PC-9 (cell line): ENCODE measurements around the gene RNASE9. TPM values are rescaled to one million over a fixed set of nuclear protein-coding genes. Genes with fewer than 3 reads are reported as not detected.
"Not testable (repeated sequence)": the region's sequence is repeated elsewhere in the genome, so short reads cannot be mapped to it uniquely, and the experiment has no call there.

ENCODE experiments used
- BruUV-seq: library from RNA; stranded (reverse); fragments of 400-500 nt; replicated peaks from 2 replicates; lab custom pipeline; 2021; lab: Mats Ljungman, UMichigan
- CTCF ChIA-PET: fragments of 300-600 bp; sonication (Branson Sonifier 250); formaldehyde crosslinking; loops from one replicate; lab custom pipeline; 2022; ENCODE audit warnings: antibody characterized with exemption; lab: Charles Lee
- POLR2A ChIA-PET: fragments of 300-600 bp; sonication (Branson Sonifier 250); formaldehyde crosslinking; loops from one replicate; lab custom pipeline; 2022; ENCODE audit warnings: antibody characterized with exemption; ENCODE audit not compliant: unreplicated experiment; lab: Charles Lee
- DNase-seq, 2 experiments: peaks; one replicate each; pipeline versions ENCODE4 v3.0.0 to v3.0.0-alpha.2; 2015 to 2022; ENCODE audit warnings: mixed read lengths in 1 of 2
- H2AFZ ChIP-seq: fragments of 200-600 bp; sonication (generic); 2 replicates; pipeline ENCODE4 v1.8.1; 2017; ENCODE audit warnings: antibody characterized with exemption
- H3F3A ChIP-seq: fragments of 200-600 bp; sonication (generic); 2 replicates; pipeline ENCODE4 v1.8.1; 2017; ENCODE audit warnings: antibody characterized with exemption, mild to moderate bottlenecking, low read depth; ENCODE audit not compliant: insufficient read depth
- H3K27ac ChIP-seq: fragments of 200-600 bp; sonication (generic); 2 replicates; pipeline ENCODE4 v1.6.1; 2016; ENCODE audit warnings: mixed run types
- H3K27me3 ChIP-seq: fragments of 200-600 bp; sonication (generic); 2 replicates; pipeline ENCODE4 v1.6.1; 2016; ENCODE audit warnings: low read depth, mixed run types; ENCODE audit not compliant: insufficient read depth
- H3K36me3 ChIP-seq: fragments of 200-600 bp; sonication (generic); 2 replicates; pipeline ENCODE4 v1.6.1; 2016; ENCODE audit warnings: low read depth, mixed run types
- H3K4me1 ChIP-seq: fragments of 200-600 bp; sonication (generic); replicated peaks from 2 replicates; pipeline ENCODE4 v1.6.1; 2016; ENCODE audit warnings: mixed run types; ENCODE audit not compliant: insufficient read depth
- H3K4me2 ChIP-seq: fragments of 200-600 bp; sonication (generic); 2 replicates; pipeline ENCODE4 v1.6.1; 2017; ENCODE audit warnings: mixed run types
- H3K4me3 ChIP-seq: fragments of 200-600 bp; sonication (generic); 2 replicates; pipeline ENCODE4 v1.6.1; 2016; ENCODE audit warnings: mixed run types
- H3K79me2 ChIP-seq: fragments of 200-600 bp; sonication (generic); 2 replicates; pipeline ENCODE4 v1.6.1; 2017; ENCODE audit warnings: low read depth, mixed run types
- H3K9me2 ChIP-seq: fragments of 200-600 bp; sonication (generic); 2 replicates; pipeline ENCODE4 v1.8.1; 2017; ENCODE audit warnings: mild to moderate bottlenecking; ENCODE audit not compliant: insufficient read depth
- H3K9me3 ChIP-seq: fragments of 200-600 bp; sonication (generic); 2 replicates; pipeline ENCODE4 v1.8.1; 2016; ENCODE audit warnings: low read depth; ENCODE audit not compliant: insufficient read depth
- H4K20me1 ChIP-seq: fragments of 200-600 bp; sonication (generic); 2 replicates; pipeline ENCODE4 v1.8.1; 2017; ENCODE audit not compliant: insufficient read depth
- CTCF ChIP-seq: fragments of 200-600 bp; sonication (generic); conservative IDR thresholded peaks from 2 replicates; pipeline ENCODE4 v1.6.1; 2017; ENCODE audit warnings: mixed run types, antibody characterized with exemption, mild to moderate bottlenecking, moderate library complexity
- EZH2 ChIP-seq: fragments of 200-600 bp; sonication (generic); IDR thresholded peaks from 2 replicates; pipeline ENCODE4 v1.8.0; 2017; ENCODE audit warnings: antibody characterized with exemption, low read depth
- intact Hi-C: fragments of 100-400 bp; cut with micrococcal nuclease; formaldehyde crosslinking; loops from one replicate; pipeline ENCODE4 v1.10.0; 2022; ENCODE audit not compliant: unreplicated experiment
- total RNA-seq: library from RNA; stranded (reverse); gene quantifications from 2 replicates; pipeline ENCODE4 v1.2.3, GENCODE V29; 2021

Gene RNASE9
- total RNA-seq, 1 experiment from 2014 or later: not detected

- BruUV-seq: no TSS peak
Measured at GRCh38 chr14:20515846-20516245, 45.0 kb downstream of the RNASE9 start.

GRCh38 chr14:20512177-20512905 is 48.5 kb downstream of the RNASE9 start:
- H3K36me3 ChIP-seq: no peaks in the 10 kb centered on the region
- H3F3A ChIP-seq: no peaks in the 10 kb centered on the region
- H3K79me2 ChIP-seq: no peaks in the 10 kb centered on the region
- DNase-seq: no peak
- intact Hi-C loops: no loop called here
- no peaks in the 10 kb centered on the region for H3K9me3 ChIP-seq
- H3K9me2 ChIP-seq: no peaks in the 10 kb centered on the region
- H3K4me3 ChIP-seq: no peak overlapping the region
- CTCF ChIA-PET: no interaction called here
- H3K4me1 ChIP-seq: no peaks in the 10 kb centered on the region; the same call in 1 of the 2 replicates
- POLR2A ChIA-PET: no interaction called here
- no peak overlapping the region; the same call in 1 of the 2 replicates for H2AFZ ChIP-seq
- no peak for TF ChIP-seq EZH2
- TF ChIP-seq CTCF: no peak
- no peak overlapping the region for H3K27ac ChIP-seq
- H4K20me1 ChIP-seq: no peaks in the 10 kb centered on the region
- no peaks in the 10 kb centered on the region for H3K27me3 ChIP-seq
- no peak overlapping the region for H3K4me2 ChIP-seq
- no TSS peak for BruUV-seq

More at GRCh38 chr14:20515846-20516245, 45.0 kb downstream of the RNASE9 start:
- Histone ChIP-seq H3K9me3 (no peaks in the 10 kb centered on the region), H3K4me2 (no peak overlapping the region), H3K79me2 (no peaks in the 10 kb centered on the region), H3K9me2 (no peaks in the 10 kb centered on the region), H3K27ac (no peak overlapping the region), H4K20me1 (no peaks in the 10 kb centered on the region), H3K36me3 (no peaks in the 10 kb centered on the region), H3K4me3 (no peak overlapping the region), H2AFZ (no peak overlapping the region), H3K4me1 (no peaks in the 10 kb centered on the region; the same call in 1 of the 2 replicates), H3K27me3 (no peaks in the 10 kb centered on the region), H3F3A (no peaks in the 10 kb centered on the region)
- TF ChIP-seq CTCF: no peak
- no peak for DNase-seq
- CTCF ChIA-PET: interaction anchor here (0.6 kb wide), 1 partner anchor 13 kb away, joined by 5 read pairs; no protein-coding TSS in a partner anchor
- POLR2A ChIA-PET: no interaction called here
- intact Hi-C loops: no loop called here

- H3K27me3 ChIP-seq: no peaks in the 10 kb centered on the region
- no peaks in the 10 kb centered on the region for H3F3A ChIP-seq
- no peak for DNase-seq
- H3K36me3 ChIP-seq: no peaks in the 10 kb centered on the region
- no peaks in the 10 kb centered on the region for H3K79me2 ChIP-seq
- ChIA-PET POLR2A (no interaction called here), CTCF (no interaction called here)
- no TSS peak for BruUV-seq
- no peaks in the 10 kb centered on the region for H4K20me1 ChIP-seq
- no peak overlapping the region for H3K27ac ChIP-seq
- no peaks in the 10 kb centered on the region for H3K9me3 ChIP-seq
- intact Hi-C loops: no loop called here
- H3K9me2 ChIP-seq: no peaks in the 10 kb centered on the region
- H2AFZ ChIP-seq: no peak overlapping the region
- no peak overlapping the region for H3K4me3 ChIP-seq
- no peak overlapping the region for H3K4me2 ChIP-seq
- TF ChIP-seq EZH2 (no peak), CTCF (no peak)
- H3K4me1 ChIP-seq: no peaks in the 10 kb centered on the region
Measured at GRCh38 chr14:20508367-20508766, 52.5 kb downstream of the RNASE9 start.

- H3K4me3 ChIP-seq, CTCF ChIA-PET, DNase-seq, H3K4me2 ChIP-seq, H3K9me3 ChIP-seq, H3K9me2 ChIP-seq, H3K27ac ChIP-seq, H3K4me1 ChIP-seq, H3K27me3 ChIP-seq, BruUV-seq, POLR2A ChIA-PET, H3K36me3 ChIP-seq, H3F3A ChIP-seq, H3K79me2 ChIP-seq, H4K20me1 ChIP-seq, H2AFZ ChIP-seq, intact Hi-C loops: not testable (repeated sequence)
Measured at GRCh38 chr14:20507537-20507936, 53.3 kb downstream of the RNASE9 start.

- H3K79me2 ChIP-seq, H3K4me1 ChIP-seq, H3F3A ChIP-seq, BruUV-seq, H4K20me1 ChIP-seq, H3K4me2 ChIP-seq, H3K36me3 ChIP-seq, intact Hi-C loops, H3K9me2 ChIP-seq, DNase-seq, H3K9me3 ChIP-seq, CTCF ChIA-PET, H3K27me3 ChIP-seq, POLR2A ChIA-PET, H3K27ac ChIP-seq, H2AFZ ChIP-seq, H3K4me3 ChIP-seq: not testable (repeated sequence)
Measured at GRCh38 chr14:20506752-20507151, 54.1 kb downstream of the RNASE9 start.
